Measurements from ENCODE around the gene C3orf85.

The C3orf85 gene

GRCh38 chr3:109191421-109191820 is 54.9 kb downstream of the C3orf85 start:
- no peaks in the 10 kb centered on the region for H3K27me3 ChIP-seq (ENCODE audit: control insufficient read depth, insufficient read depth, low read length)
- no peak overlapping the region for H3K27ac ChIP-seq (ENCODE audit: low read length)
- no peak overlapping the region for H3K4me3 ChIP-seq (ENCODE audit: low read length)
- no peaks in the 10 kb centered on the region for H3K36me3 ChIP-seq (ENCODE audit: control insufficient read depth, low read depth, low read length)
- H3K9ac ChIP-seq (ENCODE audit: low read length) = no peak overlapping the region
- H3K9me3 ChIP-seq (ENCODE audit: control insufficient read depth, low read depth, low read length) = no peaks in the 10 kb centered on the region
- H3K4me1 ChIP-seq (ENCODE audit: control insufficient read depth, low read depth, low read length) = peaks cover 15% of the 10 kb centered on the region

- H3K4me1 ChIP-seq (ENCODE audit: control insufficient read depth, low read depth, low read length) = peaks cover 4% of the 10 kb centered on the region
- no peak overlapping the region for H3K27ac ChIP-seq (ENCODE audit: low read length)
Observed at GRCh38 chr3:109195815-109196214, 59.3 kb downstream of the C3orf85 start.

More at GRCh38 chr3:109195815-109196214, 59.3 kb downstream of the C3orf85 start:
- Histone ChIP-seq H3K4me3 (ENCODE audit: low read length) (no peak overlapping the region), H3K9ac (ENCODE audit: low read length) (no peak overlapping the region), H3K27me3 (ENCODE audit: control insufficient read depth, insufficient read depth, low read length) (no peaks in the 10 kb centered on the region), H3K9me3 (ENCODE audit: control insufficient read depth, low read depth, low read length) (no peaks in the 10 kb centered on the region), H3K36me3 (ENCODE audit: control insufficient read depth, low read depth, low read length) (no peaks in the 10 kb centered on the region)

Measured in iPS-18a (cell line).